NCI-H748 treated with DMSO at 0.1 percent for 48 hours (cell line): ENCODE data around the gene TPM1.
"Not testable (repeated sequence)": the region's sequence is repeated elsewhere in the genome, so short reads cannot be mapped to it uniquely, and the experiment has no call there.

Source experiments
- DNase-seq: peaks from one replicate; lab custom pipeline; 2025; lab: John Stamatoyannopoulos, UW

Gene TPM1

DNA sequence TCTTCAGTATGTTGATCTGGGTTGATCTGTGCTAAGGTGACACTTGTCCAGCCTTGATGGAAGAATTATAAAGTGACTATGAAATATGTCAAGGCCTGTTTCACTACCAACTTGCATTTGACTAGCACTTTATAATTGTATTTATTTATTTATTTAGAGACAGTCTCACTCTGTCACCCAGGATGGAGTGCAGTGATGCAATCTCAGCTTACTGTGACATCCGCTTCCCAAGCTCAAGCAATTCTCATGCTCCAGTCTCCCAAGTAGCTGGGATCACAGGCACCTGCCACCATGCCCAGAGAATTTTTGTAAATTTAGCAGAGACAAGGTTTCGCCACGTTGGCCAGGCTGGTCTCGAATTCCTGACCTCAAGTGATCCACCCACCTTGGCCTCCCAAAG is 53.6 kb downstream of the TPM1 start:
- DNase-seq, result no peak

DNA sequence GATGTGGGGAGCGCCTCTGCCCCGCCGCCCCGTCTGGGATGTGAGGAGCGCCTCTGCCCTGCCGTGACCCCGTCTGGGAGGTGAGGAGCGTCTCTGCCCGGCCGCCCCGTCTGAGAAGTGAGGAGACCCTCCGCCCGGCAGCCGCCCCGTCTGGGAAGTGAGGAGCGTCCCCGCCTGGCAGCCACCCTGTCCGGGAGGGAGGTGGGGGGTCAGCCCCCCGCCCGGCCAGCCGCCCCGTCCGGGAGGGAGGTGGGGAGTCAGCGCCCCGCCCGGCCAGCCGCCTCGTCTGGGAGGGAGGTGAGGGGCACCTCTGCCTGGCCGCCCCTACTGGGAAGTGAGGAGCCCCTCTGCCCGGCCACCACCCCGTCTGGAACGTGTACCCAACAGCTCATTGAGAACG is 56.4 kb downstream of the TPM1 start:
- DNase-seq, result not testable (repeated sequence)

DNA sequence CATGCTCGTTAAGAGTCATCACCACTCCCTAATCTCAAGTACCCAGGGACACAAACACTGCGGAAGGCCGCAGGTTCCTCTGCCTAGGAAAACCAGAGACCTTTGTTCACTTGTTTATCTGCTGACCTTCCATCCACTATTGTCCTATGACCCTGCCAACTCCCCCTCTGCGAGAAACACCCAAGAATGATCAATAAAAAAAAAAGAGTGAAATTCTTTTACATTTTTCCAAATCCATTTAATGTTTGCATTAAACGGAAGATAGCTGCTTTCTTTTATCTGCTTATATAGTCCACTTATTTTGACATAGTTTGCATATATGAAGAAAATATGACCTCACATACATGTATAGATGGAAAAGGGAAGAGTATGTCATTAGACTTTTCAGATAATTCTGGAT is 57.0 kb downstream of the TPM1 start:
- DNase-seq, result not testable (repeated sequence)

DNA sequence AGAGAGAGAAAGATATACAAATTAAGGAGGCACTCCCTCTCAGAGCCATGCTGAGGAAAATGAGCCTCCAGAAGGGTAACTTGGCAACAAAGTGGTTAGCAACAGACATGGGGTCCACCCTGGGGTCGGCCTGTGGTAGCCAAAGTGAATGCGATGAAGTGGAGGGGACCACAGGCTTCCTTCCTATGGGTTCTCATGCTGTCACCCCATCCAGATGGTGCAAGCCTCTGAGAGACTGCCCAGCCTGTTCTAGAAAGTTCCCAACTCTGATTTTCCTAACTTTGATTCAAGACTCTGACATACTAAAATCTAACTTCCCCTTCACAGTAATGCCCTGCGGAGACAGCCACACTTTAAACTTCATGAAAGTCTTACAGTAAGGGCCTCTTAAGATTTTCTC is 60.9 kb downstream of the TPM1 start:
- DNase-seq, result no peak

DNA sequence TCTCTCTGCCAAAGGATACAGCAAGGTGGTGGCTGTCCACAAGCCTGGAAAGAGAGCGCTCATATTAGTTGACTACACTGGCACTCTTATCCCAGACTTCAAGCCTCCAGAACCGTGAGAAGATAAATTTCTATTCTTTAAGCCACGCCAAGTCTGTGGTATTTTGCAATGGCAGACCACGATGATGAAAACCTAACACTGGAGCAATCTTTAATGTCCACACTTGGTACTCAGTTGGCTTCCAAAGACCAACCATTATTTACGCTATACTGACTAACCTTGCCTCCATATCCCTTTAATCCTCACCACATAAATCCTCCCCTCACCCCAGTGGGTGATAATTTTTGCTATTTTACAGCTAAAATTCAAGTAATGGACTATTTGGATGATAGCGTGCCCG is 62.2 kb downstream of the TPM1 start:
- DNase-seq, result no peak

DNA sequence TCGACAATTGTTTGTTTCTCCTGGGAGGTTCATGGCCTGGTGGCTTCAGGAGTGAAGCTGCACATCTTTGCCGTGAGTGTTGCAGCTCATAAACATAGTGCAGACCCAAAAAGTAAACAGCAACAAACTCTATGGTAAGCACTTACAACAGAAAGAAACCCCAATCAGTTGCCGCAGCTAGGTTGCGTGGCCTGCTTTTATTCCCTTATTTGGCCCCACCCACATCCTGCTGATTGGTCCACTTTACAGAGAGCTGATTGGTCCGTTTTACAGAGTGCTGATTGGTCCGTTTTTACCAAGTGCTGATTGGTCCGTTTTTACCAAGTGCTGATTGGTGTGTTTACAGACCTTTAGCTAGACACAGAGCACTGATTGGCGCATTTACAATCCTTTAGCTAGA is 62.8 kb downstream of the TPM1 start:
- not testable (repeated sequence) for DNase-seq

DNA sequence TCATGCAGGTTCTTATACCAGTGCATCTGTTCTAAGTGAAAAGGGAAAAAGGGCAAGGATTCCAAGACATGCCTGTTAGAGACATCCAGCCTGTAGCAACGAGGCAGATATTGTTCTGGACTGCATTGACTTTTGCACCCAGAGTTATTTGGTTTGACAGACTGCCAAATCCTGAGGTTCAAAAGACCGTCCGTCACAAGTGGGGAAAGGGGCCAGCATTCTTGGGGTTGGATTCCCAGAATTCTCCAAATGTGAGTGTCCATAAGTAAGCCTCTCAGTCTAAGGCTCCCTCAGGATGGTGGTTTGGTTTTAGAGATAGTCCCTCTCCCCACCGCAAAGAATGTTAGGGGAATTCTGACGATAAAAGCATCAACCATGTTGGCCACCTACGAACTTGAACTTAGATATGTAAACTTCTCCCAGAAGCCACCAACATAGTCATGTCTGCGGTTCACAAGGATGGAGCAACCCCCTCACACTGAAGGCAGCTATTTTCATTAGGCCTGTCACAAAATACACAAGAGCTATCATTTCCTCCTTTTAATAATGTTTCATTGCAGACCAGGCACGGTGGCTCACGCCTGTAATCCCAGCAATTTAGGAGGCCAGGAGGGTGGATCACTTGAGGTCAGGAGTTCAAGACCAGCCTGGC is 65.5 kb downstream of the TPM1 start:
- DNase-seq, result no peak

DNA sequence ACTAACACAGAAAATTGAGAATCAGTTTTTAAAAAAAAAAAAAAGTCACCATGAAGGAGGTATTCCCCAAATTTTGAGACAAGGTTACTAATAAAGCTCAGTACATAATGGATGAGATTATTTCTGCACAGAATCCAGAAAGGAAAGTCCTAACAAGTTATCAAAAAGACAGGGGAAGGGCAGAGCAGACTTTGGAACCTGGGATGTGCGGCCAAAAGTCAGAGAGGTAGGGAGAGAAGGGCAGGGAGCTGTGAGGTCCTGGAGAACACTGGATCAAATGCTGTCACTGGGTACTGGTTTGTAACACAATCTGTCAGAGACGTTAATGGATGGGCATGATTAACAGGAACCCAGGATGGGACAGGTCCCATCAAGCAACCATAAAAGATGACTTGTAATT is 67.0 kb downstream of the TPM1 start:
- no peak for DNase-seq

DNA sequence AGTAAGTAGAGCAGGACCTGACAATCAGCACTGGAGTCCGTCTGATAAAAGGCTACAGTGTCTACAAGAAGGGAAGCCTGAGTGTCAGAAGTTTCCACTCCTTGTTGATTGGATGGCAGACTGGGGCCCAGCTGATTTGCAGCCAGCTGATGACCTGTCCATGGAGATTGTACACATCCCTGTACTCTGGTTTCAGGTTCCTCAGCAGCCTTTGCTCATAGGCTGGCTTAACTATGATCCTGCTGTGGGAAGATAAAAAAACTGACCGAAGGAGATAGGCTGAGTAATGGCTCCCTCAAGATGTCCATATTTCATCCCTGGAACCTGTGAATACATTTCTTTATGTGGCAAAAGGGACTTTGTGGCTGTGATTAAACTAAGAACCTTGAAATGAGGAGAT is 67.4 kb downstream of the TPM1 start:
- no peak for DNase-seq

DNA sequence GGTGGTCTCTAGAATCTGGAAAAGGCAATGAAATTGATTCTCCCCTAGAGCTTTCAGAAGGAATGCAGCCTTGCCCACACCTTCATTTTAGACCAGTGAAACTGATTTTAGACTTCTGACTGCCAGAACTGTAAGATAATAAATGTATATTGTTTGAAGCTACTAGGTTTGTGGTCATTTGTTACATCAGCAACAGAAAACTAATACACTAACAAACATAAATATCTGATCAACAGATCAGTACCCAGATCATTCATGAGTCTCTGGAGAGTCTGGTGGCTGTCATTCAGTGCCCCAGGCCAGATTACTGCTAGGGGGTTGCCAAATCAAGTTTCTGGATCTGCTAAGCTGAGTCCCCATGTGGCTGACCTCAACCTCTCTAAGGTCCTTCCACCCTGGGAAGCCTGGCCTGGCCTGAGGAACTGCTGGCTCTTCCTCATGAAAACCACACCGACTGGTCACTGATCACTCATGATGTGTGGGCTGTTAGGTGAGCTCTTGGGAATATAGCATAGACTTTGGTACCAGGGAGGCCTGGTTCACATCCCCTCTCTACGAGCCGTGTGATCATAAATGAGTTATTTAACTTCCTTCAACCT is 68.0 kb downstream of the TPM1 start:
- no peak for DNase-seq

DNA sequence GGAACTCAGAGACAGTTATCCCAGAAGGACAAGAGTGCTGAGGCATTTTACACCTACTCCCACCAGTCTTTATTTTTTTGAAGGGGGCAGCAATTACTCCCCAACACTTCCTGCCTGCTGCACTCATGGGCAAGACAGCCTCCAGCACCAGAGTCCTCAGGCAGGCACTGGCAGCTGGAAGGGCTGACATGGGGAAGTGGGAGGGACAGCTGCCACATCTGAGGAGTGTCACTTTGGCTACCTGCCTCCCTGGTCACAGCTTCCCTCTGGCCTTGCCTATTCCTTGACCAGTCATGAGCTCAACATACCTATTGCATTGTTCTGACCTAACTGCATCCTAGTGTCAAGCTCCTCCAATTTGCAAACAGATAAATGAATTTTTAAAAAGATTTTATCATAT is 68.9 kb downstream of the TPM1 start:
- no peak for DNase-seq

DNA sequence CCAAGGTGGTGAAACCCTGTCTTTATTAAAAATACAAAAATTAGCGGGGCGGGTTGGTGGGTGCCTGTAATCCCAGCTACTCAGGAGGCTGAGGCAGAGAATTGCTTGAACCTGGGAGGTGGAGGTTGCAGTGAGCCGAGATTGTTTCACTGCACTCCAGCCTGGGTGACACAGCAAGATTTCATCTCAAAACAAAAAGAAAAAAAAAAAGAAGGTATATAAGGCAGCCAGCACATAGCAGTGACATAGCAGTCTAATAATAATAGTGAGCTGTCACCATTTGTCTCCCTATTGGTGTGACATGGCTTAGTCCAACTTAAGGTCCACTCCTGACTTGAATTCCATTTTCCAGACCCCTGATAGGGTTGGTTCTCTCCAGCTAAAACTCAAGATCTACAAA is 70.3 kb downstream of the TPM1 start:
- DNase-seq, result no peak

DNA sequence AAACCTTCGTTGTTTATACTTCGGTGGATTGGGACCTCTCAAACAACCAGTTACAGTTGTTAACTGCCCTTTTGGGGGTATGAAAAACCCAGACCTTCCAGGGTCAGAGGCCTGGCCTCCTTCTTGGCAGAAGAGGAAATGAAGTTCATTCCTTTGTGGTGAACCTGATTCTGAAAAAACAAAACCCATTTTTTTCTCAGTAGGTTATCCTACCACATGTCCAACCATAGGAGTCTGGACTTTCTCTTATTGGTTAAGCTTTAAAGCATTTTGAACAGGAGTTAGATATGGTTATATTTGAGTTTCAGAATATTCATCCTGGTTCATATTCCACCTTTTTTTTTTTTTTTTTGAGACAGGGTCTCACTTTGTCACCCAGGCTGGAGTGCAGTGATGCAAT is 71.9 kb downstream of the TPM1 start:
- DNase-seq, result no peak
